Urothelium cell line (cell line): ENCODE data around the gene RGS4.
"Not testable (repeated sequence)": the region's sequence is repeated elsewhere in the genome, so short reads cannot be mapped to it uniquely, and the experiment has no call there.

Source experiments
- DNase-seq: peaks from one replicate; pipeline ENCODE4 v3.0.0; 2011; ENCODE audit warnings: low spot score, mixed read lengths
- FAIRE-seq: peaks from 2 replicates; lab custom pipeline; 2011; peaks lifted over from hg19 to GRCh38; lab: Jason Lieb, UNC

RGS4 gene

DNA sequence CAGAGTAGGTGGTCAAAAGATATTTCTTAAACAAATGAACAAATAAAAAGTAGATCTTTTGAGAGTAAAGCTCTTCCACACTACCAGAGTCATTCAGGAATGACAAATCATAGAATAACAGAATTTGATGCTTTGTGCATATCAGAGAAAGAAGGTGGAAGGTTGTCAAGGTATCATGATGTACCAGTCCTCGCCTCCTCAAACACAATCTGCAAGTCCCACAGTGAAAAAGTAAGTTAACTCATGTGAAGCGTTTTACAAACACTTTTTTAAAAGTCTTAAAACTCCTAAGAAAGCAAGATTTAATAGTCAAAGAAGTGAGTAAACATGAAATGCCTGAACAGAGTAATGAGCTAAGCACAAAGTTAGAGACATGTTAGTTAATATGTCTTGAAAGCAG is 2.5 kb upstream of the RGS4 start:
- no peak for FAIRE-seq
- no peak for DNase-seq

DNA sequence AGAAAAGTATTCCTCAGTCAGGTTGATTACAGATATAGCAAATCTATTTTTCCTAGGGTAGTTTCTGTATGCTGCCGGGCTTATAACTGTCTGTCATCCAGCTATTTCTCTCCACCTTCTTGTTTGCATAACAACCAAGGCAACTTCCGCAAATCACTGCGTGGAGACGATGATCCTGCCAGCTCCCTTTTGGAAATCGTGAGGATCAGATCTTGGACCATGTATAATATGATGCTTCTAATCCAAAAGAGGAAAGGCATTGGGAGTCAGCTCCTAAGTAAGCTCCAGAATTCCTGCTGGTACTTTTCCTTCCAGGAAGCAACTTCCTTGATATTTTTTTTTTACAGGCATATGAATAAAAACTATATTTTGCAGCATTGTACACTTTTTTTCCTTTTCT is 445 bp upstream of the RGS4 start:
- no peak for FAIRE-seq
- DNase-seq = no peak

DNA sequence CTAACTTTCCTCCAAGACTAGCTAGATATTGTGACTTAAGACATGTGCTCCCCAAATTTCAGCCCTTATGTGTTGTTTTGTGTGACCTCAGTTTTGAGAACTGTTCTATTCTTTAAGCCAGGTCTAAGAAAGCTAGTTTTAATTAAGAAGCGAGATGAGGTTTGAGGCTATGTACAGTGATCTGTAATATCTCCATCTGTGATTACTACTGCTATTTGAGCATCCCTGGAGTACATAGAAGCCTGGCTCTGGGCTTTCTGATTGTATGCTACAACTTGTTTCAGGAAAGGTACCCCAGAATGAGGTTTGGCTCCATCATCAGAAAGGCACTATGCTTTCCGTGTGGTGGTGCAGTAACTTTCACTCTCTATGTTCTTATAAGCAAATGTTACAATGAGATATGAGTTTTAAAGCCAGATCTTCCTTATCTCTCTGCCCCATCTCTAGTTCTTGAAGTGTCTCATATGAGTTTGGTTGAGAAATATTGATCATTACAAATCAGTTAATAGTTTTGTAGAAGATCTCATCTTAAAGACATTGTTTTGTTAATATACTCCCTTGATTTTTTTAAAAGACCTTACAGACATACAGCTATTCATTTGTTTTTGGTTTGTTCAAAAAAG is 605 bp downstream of the RGS4 start:
- DNase-seq (no peak), FAIRE-seq (no peak)

DNA sequence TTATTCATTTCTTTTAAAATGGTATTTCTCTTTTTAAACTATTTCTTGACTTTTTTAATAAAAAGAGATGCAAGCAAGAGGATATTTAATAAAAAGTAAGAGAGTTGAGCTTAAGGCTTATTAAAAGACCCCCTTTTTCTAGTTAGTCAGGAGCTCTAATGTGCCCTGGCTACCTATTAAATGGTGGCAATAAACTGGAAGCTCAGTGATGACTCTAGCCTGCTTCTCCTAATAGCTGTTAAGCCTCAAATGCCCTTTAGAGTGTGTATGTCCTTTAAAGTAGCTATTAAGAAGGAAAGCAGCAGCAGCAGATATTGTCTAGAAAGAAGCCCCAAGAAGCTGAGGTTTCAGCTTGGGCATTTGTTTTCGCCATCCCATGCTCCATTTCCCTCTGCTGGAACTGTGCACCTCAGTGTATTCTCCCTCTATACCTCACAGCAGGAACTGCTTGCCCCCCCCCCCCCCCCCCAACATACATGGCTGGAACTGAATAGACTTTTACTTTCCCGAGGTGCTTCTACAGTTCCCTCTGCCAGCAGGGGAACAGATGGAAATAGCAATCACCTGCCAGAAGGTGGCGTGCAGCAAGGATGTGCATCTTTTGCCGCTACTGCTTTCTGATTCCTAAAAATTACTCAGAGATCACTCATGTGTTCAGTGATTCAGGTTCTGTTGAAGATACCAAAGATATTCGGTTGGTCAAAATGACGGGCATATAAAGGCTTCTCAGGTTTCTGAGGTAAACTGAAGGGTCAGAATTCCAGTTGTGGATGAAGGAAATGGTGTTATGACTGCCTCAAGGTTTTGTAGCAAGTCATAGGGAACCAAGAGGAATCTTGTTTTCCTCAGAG is 2.5 kb downstream of the RGS4 start:
- DNase-seq (peak; percentile 82), FAIRE-seq (no peak)

DNA sequence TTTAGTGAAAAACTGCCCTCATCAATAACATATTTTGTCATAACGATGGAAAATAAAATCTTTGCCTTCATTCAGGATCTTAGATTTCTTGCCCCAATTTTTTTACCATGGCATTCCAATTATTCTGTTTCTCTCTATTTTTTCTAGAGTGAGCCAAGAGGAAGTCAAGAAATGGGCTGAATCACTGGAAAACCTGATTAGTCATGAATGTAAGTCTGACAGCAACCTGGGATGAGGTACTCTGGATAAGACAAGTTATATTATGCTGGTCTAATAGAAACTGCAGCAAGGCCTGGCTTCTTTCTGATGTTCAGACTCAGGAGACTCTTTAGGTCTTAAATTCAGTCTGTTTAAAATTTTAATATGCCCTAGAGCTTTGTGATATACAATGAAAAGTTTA is 3.5 kb downstream of the RGS4 start:
- FAIRE-seq = no peak

DNA sequence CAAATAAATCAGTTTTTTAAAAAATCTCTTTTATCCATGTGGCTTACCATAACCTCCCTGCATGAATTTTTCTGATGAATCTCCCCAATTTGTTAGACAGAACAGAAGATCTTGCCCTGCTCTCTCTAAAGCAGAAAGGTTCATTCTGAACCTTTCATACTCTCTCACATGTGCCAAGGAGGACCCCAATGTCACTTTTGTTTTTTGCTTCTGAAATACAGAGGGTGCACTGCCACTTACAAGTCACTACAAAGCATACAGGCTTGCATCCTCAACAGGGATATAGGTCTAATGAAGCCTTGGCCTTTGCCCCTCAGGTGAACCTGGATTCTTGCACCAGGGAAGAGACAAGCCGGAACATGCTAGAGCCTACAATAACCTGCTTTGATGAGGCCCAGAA is 4.8 kb downstream of the RGS4 start:
- DNase-seq (no peak), FAIRE-seq (no peak)

More for the DNA sequence above, 3.5 kb downstream of the RGS4 start:
- DNase-seq = peak; percentile 21

DNA sequence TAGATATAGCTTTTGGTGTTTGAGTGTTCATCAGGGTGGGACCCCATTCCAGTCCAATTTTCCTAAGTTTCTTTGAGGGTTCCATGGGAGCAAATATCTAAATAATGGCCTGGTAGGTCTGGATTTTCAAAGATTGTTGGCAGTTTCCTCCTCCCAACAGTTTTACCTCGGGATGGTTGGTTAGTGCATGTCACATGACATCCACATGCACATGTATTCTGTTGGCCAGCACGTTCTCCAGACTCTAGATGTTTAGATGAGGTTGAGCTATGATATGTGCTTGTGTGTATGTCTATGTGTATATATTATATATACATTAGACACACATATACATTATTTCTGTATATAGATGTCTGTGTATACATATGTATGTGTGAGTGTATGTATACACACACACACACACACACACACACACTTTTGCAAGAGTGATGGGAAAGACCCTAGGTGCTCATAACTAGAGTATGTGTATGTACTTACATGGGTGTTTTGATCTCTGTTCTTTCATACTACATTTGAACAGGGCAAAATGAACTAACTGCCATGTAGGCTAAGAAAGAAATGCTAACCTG is 5.6 kb downstream of the RGS4 start:
- FAIRE-seq (no peak), DNase-seq (no peak)

DNA sequence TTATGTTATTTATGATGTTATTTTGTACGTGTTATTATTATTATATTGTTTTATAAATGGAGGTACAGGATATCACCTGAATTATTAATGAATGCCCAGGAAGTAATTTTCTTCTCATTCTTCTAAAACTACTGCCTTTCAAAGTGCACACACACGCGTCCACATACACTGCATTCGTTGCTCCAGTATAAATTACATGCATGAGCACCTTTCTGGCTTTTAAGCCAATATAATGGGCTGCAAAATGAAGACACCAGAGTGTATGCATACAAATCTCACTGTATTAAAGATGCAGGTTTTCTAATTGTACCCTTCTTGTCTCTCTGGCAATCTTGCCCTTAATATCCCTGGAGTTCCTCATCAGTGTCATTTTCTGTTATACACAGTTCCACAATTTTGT is 6.9 kb downstream of the RGS4 start:
- DNase-seq (no peak), FAIRE-seq (no peak)

DNA sequence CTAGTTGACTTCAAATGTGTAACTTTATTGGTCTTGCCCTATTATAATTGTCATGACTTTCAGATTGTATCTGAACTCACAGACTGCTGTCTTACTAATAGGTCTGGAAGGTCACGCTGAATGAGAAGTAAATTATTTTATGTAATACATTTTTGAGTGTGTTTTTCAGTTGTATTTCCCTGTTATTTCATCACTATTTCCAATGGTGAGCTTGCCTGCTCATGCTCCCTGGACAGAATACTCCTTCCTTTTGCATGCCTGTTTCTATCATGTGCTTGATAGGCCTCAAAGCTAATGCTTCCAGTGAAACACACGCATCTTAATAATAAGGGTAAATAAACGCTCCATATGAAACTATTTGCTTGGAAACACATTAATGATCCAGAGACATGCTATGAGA is 7.3 kb downstream of the RGS4 start:
- DNase-seq (no peak), FAIRE-seq (no peak)

DNA sequence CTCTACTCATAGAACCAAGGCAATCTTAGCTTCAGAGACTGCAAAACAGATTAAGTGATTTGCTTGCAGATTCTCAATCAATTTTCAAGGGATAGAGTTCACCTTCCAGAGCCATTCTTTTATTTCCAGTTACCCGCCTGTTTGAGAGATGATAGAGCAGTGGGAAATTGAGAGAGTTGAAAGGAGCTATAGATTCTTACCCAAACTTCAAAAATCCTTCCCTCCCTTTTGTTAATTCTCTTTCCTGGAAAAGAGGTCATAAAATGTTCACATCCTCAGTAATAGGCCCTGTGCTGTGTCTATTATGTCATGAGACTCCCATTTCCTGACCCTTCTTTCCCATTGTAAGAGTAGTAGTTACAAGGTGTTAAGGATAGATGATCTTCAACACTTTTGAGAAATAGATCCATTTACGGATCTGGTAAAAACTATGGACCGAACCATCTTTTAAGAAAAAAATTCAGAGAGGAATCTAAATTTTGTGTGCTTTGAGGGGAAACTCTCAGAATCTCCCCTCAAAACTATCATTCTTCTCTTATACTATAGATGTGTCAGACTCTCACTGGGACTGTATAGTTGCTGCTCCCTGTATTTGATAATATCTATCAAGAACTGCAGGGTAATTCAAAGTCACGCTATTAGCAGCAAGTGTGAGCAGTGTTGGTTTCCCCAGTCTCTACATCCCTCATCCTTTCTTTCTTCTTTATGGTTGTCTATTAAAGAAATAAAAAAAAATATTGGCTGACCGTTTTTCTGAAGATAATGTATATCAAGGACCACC is 8.0 kb downstream of the RGS4 start:
- FAIRE-seq = no peak
- DNase-seq = no peak

DNA sequence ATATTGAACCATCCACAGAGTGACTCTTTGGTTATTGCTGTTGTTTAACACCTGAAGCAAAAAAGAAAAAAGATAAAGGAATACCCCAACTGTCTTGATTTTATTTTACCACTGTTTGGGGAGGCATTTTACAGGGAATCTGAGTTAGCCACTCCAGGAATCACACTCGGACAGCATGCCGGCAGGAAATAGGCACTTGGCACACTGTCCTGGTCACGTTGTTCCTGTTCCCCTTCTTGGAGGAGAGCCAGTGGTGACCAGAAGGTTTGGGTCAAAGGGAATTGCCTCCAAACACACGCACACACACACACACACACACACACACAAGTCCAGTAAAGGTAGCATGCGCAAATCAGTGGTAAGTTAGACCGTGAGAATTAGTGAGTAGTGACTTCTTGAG is 13.8 kb downstream of the RGS4 start:
- FAIRE-seq (no peak), DNase-seq (no peak)

DNA sequence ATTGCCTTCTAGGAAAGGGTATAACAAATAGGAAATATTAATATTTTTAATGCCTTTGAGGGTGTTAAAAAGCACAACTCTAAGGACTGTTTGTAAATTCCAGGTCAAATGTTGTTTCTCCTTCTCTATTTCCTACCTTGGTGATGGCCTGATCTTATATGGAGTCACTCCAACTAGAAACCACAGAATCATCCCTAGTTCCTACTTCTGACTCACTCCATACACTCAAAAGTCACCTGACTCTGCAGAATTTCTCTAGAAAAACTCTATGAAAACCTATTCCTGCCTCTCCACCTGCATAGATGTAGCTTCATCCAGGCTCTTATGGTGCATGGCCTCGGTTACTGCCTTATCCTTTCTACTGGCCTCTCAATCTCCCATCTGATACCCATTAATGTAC is 14.5 kb downstream of the RGS4 start:
- peak; percentile 44 for DNase-seq
- no peak for FAIRE-seq

DNA sequence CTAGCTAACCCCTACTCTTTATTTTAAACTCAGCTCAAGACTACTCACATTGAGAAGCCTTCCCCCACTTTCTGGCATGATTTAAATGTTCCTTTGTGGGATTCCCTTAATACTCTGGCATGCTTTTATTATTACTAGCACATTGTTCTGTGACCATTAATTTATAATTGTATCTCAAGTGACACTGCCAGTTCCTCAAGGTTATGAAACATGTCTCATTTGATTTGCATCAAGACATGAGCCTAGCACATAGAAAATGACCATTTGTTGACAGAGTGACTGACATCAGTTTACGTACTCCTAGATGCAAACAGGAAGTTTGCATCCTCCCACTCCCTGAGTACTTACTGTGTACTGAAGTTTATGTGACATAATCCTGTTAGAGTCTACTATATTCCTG is 15.2 kb downstream of the RGS4 start:
- no peak for FAIRE-seq
- no peak for DNase-seq

DNA sequence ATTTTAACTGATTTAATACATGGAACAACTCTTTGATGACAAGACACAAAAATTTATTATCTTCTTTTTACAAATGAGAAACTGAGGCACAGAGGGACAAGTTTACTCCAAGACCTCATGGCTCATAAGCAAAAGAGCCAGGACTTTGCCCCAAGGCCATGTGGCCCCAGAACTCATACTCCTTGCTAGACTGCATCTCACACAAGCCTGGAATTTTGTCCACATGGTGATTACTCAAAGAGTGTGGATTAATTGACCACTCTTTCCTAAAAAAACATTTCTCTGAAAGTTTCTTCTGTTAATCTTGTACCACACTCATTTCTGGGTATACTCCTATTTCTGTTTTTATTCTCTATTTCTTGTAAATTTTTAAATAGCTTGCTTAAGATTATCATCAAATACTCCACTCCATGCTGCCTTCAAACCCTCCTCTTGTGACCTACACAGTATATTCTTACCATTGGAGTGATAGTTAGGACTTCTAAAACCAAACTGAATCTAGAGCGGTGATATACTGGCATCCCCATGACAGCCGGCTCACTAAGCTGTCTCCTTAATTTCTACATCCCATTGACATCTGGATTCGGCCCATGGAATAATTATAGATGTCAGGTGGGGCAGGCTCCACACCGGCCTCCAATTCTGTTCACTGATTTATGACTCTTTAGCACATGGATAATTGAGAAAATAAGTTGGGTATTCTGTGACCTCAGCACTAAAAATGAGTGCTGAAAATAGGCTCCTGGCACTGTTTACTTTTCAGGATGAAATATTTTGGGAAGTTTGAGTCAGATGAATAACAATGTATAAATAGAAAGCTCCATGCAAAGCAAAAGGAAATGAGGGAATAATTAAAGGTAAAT is 16.1 kb downstream of the RGS4 start:
- DNase-seq (no peak), FAIRE-seq (no peak)

DNA sequence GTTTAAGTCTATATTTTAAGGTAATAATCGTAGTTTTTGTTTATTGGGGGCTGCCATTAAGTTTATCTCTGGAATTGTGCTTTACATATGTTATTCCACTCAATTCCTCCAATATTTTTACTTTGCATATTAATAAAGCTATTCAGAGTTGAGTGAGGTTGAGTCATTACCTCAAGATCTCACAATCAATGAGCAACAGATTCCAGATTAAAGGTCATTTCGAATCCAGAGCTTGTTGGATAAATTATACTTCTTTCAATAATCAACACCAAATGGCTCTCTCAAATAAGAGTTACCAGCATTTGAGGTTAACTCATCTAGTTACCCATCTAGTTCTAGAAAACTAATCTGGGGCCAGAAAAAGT is 16.7 kb downstream of the RGS4 start:
- DNase-seq (no peak), FAIRE-seq (no peak)

DNA sequence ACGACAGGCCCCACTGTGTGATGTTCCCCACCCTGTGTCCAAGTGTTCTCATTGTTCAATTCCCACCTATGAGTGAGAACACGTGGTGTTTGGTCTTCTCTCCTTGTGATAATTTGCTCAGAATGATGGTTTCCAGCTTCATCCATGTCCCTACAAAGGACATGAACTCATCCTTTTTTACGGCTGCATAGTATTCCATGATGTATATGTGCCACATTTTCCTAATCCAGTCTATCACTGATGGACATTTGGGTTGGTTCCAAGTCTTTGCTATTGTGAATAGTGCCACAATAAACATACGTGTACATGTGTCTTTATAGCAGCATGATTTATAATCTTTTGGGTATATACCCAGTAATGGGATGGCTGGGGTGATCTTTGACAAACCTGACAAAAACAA is 20.0 kb downstream of the RGS4 start:
- not testable (repeated sequence) for FAIRE-seq, DNase-seq

DNA sequence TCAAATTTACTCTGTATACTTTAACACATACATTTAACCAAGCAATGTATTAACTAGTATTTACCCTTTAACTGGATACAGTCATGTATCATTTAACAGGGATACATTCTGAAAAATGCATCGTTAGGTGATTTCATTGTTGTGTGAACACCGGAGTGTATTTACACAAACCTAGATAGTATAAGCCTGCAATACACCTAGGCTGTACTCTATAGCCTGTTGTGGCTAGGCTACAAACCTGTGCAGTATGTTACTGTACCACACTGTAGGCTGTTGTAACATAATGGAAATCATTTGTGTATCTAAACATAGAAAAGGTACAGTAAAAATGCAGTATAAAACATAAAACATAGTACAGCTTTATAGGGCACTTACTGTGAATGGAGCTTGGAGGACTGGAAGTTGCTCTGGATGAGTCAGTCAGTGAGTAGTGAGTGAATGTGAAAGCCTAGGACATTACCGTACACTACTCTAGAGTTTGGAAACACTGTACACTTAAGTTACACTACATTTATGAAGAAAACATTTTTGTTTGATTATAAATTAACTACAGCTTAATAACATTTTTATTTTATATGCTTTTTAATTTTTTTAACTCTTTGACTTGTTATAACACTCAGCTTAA is 21.3 kb downstream of the RGS4 start:
- no peak for DNase-seq
- FAIRE-seq = no peak

DNA sequence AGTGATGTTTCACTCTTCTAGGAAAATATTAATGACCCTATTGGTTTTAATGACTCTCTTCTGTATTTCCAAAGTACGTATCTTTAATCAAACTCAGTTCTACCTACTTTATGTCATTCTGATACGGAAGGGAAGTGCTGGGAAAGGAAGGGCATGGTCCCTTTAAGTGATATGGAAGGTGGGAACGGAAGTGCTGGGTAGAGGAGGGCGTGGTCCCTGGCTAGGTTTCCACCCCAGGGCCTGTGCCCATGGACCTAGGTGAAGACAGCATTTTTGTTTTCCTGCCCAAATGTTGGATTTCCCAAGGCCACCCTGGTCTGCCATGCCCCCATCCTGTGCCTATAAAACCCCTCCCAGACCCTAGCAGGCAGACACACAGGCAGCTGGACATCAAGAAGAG is 24.0 kb downstream of the RGS4 start:
- DNase-seq = no peak
- FAIRE-seq = no peak

DNA sequence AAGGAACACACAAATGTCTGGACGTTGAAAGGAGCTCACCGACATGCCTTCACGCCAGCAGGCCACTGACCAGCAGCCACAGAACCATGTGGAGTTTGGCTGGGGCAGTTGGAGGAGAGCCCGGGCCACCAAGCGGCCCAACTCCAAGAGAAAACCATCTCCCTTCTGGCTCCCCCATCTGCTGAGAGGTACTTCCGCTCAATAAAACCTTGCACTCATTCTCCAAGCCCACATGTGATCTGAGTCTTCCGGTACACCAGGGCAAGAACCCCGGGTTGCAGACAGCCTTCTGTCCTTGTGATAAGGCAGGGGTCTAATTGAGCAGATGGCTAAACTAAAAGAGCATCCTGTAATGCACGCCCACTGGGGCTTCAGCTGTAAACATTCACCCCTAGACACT is 24.4 kb downstream of the RGS4 start:
- no peak for DNase-seq
- FAIRE-seq = no peak

DNA sequence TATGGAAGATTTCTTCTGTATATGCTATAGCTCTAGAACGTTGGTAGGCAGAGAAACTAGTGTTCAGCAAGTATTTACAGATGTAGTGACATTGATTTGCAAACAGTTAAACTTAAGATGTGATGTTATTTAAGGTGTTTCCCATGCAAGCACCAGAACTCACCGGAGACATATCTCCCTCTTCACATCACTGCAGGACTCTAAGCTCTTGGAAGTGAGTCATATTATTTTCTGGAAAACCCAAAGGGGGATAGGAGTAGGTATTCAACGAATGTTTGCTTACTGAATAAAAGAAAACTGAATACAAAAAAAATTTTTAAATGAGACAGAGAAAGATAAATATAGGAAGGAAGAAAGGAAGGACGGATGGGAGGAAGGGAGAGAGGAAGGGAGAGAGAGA is 25.0 kb downstream of the RGS4 start:
- DNase-seq (no peak), FAIRE-seq (no peak)
